Heart right ventricle (tissue), 16 donors: ENCODE results near the gene OR2AT4. TPM values are rescaled to one million over a fixed set of nuclear protein-coding genes. Genes with fewer than 3 reads are reported as not detected.
"Not testable (repeated sequence)": the region's sequence is repeated elsewhere in the genome, so short reads cannot be mapped to it uniquely, and the experiment has no call there.

Experiments
- ATAC-seq, 8 donors: fragments of 200-7000 bp; cut with Tn5 transposase; one replicate each; pipeline ENCODE4 v1.9.1; 2020; ENCODE audit warnings: mild to moderate bottlenecking in 8 of 8, moderate library complexity in 8 of 8, moderate number of reproducible peaks in 1 of 8
- DNase-seq, 2 donors: peaks; one replicate each; pipeline ENCODE4 v3.0.0-alpha.2; 2020
- H3K27ac ChIP-seq, 10 donors: fragments of 200-600 bp; sonication (generic) in 2 of 10; one replicate each; pipeline versions ENCODE4 v1.5.0 to v1.8.0; 2020 to 2022; ENCODE audit warnings: mild to moderate bottlenecking in 3 of 10
- H3K27me3 ChIP-seq, 7 donors: fragments of 200-600 bp; one replicate each; pipeline ENCODE4 v1.8.0; 2021 to 2022; ENCODE audit warnings: mild to moderate bottlenecking in 2 of 7
- H3K36me3 ChIP-seq, 9 donors: fragments of 200-600 bp; sonication (generic) in 1 of 9; one replicate each; pipeline versions ENCODE4 v1.5.0 to v1.8.0; 2020 to 2022; ENCODE audit warnings: mild to moderate bottlenecking in 2 of 9
- H3K4me1 ChIP-seq, 9 donors: fragments of 200-600 bp; sonication (generic) in 1 of 9; one replicate each; pipeline versions ENCODE4 v1.5.0 to v1.8.0; 2020 to 2022; ENCODE audit warnings: mild to moderate bottlenecking in 4 of 9
- H3K4me3 ChIP-seq, 10 donors: fragments of 200-600 bp; sonication (generic) in 2 of 10; one replicate each; pipeline versions ENCODE4 v1.5.0 to v1.8.0; 2020 to 2022; ENCODE audit warnings: mild to moderate bottlenecking in 7 of 10, moderate library complexity in 2 of 10
- H3K9me3 ChIP-seq, 11 donors: fragments of 200-600 bp in 10 of 11; sonication (generic) in 2 of 11; one replicate each; pipeline versions ENCODE4 v1.5.0 to v1.8.0; 2013 to 2022; ENCODE audit warnings: mild to moderate bottlenecking in 2 of 11, control low read depth in 1 of 11, moderate library complexity in 1 of 11
- CTCF ChIP-seq, 9 donors: fragments of 200-600 bp; sonication (generic) in 2 of 9; IDR thresholded peaks; one replicate each; pipeline versions ENCODE4 v1.5.0 to v1.8.0; 2021 to 2022; ENCODE audit warnings: antibody characterized with exemption in 9 of 9, mild to moderate bottlenecking in 5 of 9, moderate library complexity in 1 of 9
- WGBS, 2 donors: extraction: QIAGEN DNeasy Blood & Tissue Kit; methylation state at CpG; one replicate each; pipeline ENCODE4 v1.1.7; 2013; ENCODE audit warnings: inconsistent platforms in 1 of 2; 5-methylcytosine and 5-hydroxymethylcytosine counted together
- intact Hi-C, 10 donors: fragments of 100-400 bp; cut with DNase I; formaldehyde crosslinking; loops; one replicate each; pipeline versions ENCODE4 v1.11.1 to v1.14.2; 2022
- polyA plus RNA-seq, 2 donors: library from polyadenylated mRNA; stranded (reverse); fragments of 200-250 nt; gene quantifications; one replicate each; pipeline ENCODE4 v1.2.3, GENCODE V29; 2013
- total RNA-seq, 10 donors: library from RNA; stranded (reverse); fragmentation: NEBNext Ultra II Directional in 3 of 10; extraction: Animal tissue kit (Norgen Biotek cat#: 25700) in 3 of 10; gene quantifications; one replicate each; pipeline versions ENCODE4 v1.2.1 to v1.2.4, GENCODE V29; 2021 to 2023
- donor health status: Arrhythmogenic right ventricular cardiomyopathy.
- donor health status: ischemic (EF 13 %, LVEDD 7.1; RV severe dilation, severe dysfunction).
- donor health status: healthy with polysubstance abuse.
- donor health status: DM: no; HTN: yes; CAD: no.
- donor health status: DM: no; HTN: no; CAD: no.
- donor health status: ischemic (EF 25% LVEDD 6.9; RV normal size, moderate dysfunction).
- donor health status: ischemic (EF 25% LVEDD 5.7; RV mildly dilated, moderate dysfunction).
- donor health status: healthy.
- donor health status: DM: yes; HTN: yes; CAD: no.
- donor health status: Ischemic cardiomyopathy.
- donor health status: ischemic (EF 35%, LVEDD 5.7; RV mildly dilated, moderate dysfunction).
- donor health status: nonischemic (EF 11% LVEDD 7.7; RV severe dilation, severe dysfunction).
- donor health status: DM: yes; HTN: yes; CAD: no.
- donor health status: PGD.
- donor health status: ischemic (EF 29% LVEDD 5.4; RV normal size, mild dysfunction).
- donor health status: nonischemic (EF 23%, LVEDD 6.1; RV moderate dilation, normal function).

Gene OR2AT4
- total and polyA plus RNA-seq, 12 donors, result not detected

- 84 to 89% methylated on average over 6 of the region's 6 CpGs for WGBS, 2 donors
- ATAC-seq (no peak), DNase-seq (no peak)
- Histone ChIP-seq H3K27ac (no peak overlapping the region), H3K4me3 (no peak overlapping the region), H3K36me3 (no peaks in the 10 kb centered on the region), H3K27me3 (peaks cover 0 to 4% (median 0%) of the 10 kb centered on the region in 7 donors), H3K9me3 (peaks cover 0 to 24% (median 13%) of the 10 kb centered on the region in 11 donors), H3K4me1 (no peaks in the 10 kb centered on the region)
- no peak for TF ChIP-seq CTCF (IDR thresholded peaks at IDR 0.05)
- intact Hi-C loops, result no loop called here
These were observed 41.2 kb downstream of the OR2AT4 start for GRCh38 chr11:75055511-75055910.

GRCh38 chr11:75052457-75052856 lies 44.2 kb downstream of the OR2AT4 start:
- no peak for DNase-seq
- WGBS, 2 donors, result 45 to 87% methylated on average over 1 of the region's 1 CpG

GRCh38 chr11:75051043-75051442 lies 45.6 kb downstream of the OR2AT4 start:
- no peaks in the 10 kb centered on the region for H3K4me1 ChIP-seq
- H3K4me3 ChIP-seq, result no peak overlapping the region
- intact Hi-C loops, result no loop called here
- WGBS, 2 donors, result 84 to 90% methylated on average over 5 of the region's 5 CpGs
- TF ChIP-seq CTCF (IDR thresholded peaks at IDR 0.05), result no peak
- no peaks in the 10 kb centered on the region for H3K36me3 ChIP-seq
- no peaks in the 10 kb centered on the region for H3K27me3 ChIP-seq
- peaks cover 0 to 24% (median 13%) of the 10 kb centered on the region in 11 donors for H3K9me3 ChIP-seq
- DNase-seq, result no peak
- ATAC-seq, result no peak
- H3K27ac ChIP-seq, result no peak overlapping the region

More at GRCh38 chr11:75052457-75052856, 44.2 kb downstream of the OR2AT4 start:
- no peak for ATAC-seq
- no peak overlapping the region for H3K4me3 ChIP-seq
- TF ChIP-seq CTCF (IDR thresholded peaks at IDR 0.05), result no peak
- intact Hi-C loops, result no loop called here
- H3K4me1 ChIP-seq, result no peaks in the 10 kb centered on the region
- peaks cover 0 to 24% (median 13%) of the 10 kb centered on the region in 11 donors for H3K9me3 ChIP-seq
- H3K36me3 ChIP-seq, result no peaks in the 10 kb centered on the region
- no peaks in the 10 kb centered on the region for H3K27me3 ChIP-seq
- no peak overlapping the region for H3K27ac ChIP-seq

- no peaks in the 10 kb centered on the region for H3K4me1 ChIP-seq
- peaks cover 0 to 24% (median 13%) of the 10 kb centered on the region in 11 donors for H3K9me3 ChIP-seq
- H3K27ac ChIP-seq, result no peak overlapping the region
- H3K36me3 ChIP-seq, result no peaks in the 10 kb centered on the region
- WGBS, 2 donors, result 92 to 93% methylated on average over 4 of the region's 4 CpGs
- no peak for TF ChIP-seq CTCF (IDR thresholded peaks at IDR 0.05)
- intact Hi-C loops, result no loop called here
- no peak for ATAC-seq
- DNase-seq, result no peak
- no peak overlapping the region for H3K4me3 ChIP-seq
- H3K27me3 ChIP-seq, result no peaks in the 10 kb centered on the region
These were observed 46.2 kb downstream of the OR2AT4 start for GRCh38 chr11:75050516-75050915.

GRCh38 chr11:75049501-75050266 lies 47.0 kb downstream of the OR2AT4 start:
- intact Hi-C loops, ATAC-seq, H3K27me3 ChIP-seq, H3K36me3 ChIP-seq, H3K4me3 ChIP-seq, DNase-seq, H3K4me1 ChIP-seq, H3K27ac ChIP-seq: not testable (repeated sequence)
- peaks cover 0 to 24% (median 13%) of the 10 kb centered on the region in 11 donors for H3K9me3 ChIP-seq
- WGBS, 2 donors, result 68 to 81% methylated on average over 8 of the region's 8 CpGs
